ENCODE results near the gene ITIH3.

DNA sequence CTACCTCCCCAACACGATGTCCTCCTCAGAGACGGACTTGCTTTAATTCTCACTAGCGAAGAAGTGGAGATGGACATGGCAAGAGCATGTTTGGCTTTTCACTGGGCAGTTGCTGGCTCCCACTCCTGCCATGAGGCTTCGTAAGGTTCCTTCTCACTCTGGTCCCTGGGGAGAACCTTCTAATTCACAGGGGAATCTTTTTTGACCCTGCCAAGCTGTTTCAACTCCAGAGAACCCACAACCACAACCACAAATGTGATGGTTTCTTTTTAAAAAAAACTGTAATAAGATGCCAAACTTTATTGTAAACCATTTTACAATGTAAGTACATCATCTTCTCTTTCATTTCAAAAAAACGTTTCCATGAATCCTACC lies 41.9 kb downstream of the ITIH3 start:
- TF ChIP-seq, protein P1, sequence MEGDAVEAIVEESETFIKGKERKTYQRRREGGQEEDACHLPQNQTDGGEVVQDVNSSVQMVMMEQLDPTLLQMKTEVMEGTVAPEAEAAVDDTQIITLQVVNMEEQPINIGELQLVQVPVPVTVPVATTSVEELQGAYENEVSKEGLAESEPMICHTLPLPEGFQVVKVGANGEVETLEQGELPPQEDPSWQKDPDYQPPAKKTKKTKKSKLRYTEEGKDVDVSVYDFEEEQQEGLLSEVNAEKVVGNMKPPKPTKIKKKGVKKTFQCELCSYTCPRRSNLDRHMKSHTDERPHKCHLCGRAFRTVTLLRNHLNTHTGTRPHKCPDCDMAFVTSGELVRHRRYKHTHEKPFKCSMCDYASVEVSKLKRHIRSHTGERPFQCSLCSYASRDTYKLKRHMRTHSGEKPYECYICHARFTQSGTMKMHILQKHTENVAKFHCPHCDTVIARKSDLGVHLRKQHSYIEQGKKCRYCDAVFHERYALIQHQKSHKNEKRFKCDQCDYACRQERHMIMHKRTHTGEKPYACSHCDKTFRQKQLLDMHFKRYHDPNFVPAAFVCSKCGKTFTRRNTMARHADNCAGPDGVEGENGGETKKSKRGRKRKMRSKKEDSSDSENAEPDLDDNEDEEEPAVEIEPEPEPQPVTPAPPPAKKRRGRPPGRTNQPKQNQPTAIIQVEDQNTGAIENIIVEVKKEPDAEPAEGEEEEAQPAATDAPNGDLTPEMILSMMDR (IDR thresholded peaks at IDR 0.05; ENCODE audit: poor library complexity, severe bottlenecking), result no peak
- TF ChIP-seq POLR2AphosphoS5 (IDR thresholded peaks at IDR 0.05), result no peak
- TF ChIP-seq, protein P2, sequence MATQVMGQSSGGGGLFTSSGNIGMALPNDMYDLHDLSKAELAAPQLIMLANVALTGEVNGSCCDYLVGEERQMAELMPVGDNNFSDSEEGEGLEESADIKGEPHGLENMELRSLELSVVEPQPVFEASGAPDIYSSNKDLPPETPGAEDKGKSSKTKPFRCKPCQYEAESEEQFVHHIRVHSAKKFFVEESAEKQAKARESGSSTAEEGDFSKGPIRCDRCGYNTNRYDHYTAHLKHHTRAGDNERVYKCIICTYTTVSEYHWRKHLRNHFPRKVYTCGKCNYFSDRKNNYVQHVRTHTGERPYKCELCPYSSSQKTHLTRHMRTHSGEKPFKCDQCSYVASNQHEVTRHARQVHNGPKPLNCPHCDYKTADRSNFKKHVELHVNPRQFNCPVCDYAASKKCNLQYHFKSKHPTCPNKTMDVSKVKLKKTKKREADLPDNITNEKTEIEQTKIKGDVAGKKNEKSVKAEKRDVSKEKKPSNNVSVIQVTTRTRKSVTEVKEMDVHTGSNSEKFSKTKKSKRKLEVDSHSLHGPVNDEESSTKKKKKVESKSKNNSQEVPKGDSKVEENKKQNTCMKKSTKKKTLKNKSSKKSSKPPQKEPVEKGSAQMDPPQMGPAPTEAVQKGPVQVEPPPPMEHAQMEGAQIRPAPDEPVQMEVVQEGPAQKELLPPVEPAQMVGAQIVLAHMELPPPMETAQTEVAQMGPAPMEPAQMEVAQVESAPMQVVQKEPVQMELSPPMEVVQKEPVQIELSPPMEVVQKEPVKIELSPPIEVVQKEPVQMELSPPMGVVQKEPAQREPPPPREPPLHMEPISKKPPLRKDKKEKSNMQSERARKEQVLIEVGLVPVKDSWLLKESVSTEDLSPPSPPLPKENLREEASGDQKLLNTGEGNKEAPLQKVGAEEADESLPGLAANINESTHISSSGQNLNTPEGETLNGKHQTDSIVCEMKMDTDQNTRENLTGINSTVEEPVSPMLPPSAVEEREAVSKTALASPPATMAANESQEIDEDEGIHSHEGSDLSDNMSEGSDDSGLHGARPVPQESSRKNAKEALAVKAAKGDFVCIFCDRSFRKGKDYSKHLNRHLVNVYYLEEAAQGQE (IDR thresholded peaks at IDR 0.05; ENCODE audit: borderline replicate concordance), result no peak
- no peak for TF ChIP-seq EZH2 (IDR thresholded peaks at IDR 0.05; ENCODE audit: borderline replicate concordance, insufficient read depth, low read length, poor library complexity, severe bottlenecking)
- TF ChIP-seq EP300 (conservative IDR thresholded peaks at IDR 0.05; ENCODE audit: poor library complexity, severe bottlenecking), result no peak
- no peak for TF ChIP-seq RAD21 (conservative IDR thresholded peaks at IDR 0.05)
- TF ChIP-seq MXI1 (conservative IDR thresholded peaks at IDR 0.05; ENCODE audit: poor library complexity, severe bottlenecking), result no peak
- TF ChIP-seq SMC3 (conservative IDR thresholded peaks at IDR 0.05; ENCODE audit: poor library complexity), result no peak

Data from neural cell (in vitro differentiated cells).